GM18498 (cell line): ENCODE data around the gene ADORA2B.
"Not testable (repeated sequence)": the region's sequence is repeated elsewhere in the genome, so short reads cannot be mapped to it uniquely, and the experiment has no call there.

Source experiments
- ATAC-seq: cut with Tn5 transposase; IDR thresholded peaks from one replicate; pipeline ENCODE4 v1.9.1; 2021; ENCODE audit warnings: mild to moderate bottlenecking, moderate library complexity; ENCODE audit not compliant: unreplicated experiment

ADORA2B gene

GRCh38 chr17:15921640-15922039 is 23.3 kb upstream of the ADORA2B start:
- ATAC-seq = no peak

DNA sequence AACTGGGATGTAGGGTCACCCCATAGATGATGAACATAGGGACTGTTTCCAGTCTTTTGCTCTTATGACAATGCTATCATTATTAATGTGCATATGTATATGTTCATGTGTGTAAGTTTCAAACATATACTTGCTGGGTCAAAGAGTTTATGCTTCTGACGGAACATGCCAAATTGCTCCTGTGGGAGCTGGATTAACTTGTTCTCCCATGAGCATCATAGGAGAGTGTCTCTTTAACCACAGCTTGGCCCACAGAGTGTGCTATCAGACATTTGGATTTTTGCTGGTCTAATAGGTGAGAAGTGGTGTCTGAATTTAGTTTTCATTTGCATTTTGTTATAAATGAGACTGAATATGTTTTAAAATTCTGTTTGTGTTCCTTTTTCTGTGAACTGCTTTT is 22.3 kb upstream of the ADORA2B start:
- no peak for ATAC-seq

GRCh38 chr17:15926039-15926740 is 18.7 kb upstream of the ADORA2B start:
- ATAC-seq = no peak

DNA sequence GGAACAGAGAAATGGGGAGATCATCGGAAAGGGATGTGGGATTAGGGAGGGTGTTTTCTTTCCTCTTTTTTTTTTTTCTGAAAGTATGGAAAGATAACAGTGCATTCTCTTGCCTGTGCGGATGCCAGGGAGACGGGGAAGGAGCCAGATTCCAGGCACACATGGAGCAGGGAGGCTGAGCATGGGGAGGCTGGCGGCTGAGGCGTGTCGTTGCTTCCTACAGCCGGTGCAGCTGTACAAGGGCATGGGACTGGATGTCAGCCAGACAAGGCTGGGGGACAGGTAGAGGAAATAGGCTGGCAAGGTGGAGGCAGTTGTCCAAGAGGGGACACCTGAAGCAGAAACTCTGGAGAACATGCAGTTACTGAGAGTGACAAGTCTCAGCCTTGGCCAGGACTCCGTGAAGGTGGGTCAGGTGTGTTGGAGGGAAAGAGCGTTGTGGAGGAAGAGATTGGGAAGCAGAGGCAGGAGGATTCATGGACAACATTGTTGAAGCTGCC is 16.6 kb upstream of the ADORA2B start:
- no peak for ATAC-seq

GRCh38 chr17:15929941-15930340 is 15.0 kb upstream of the ADORA2B start:
- ATAC-seq = no peak

GRCh38 chr17:15930426-15930825 is 14.5 kb upstream of the ADORA2B start:
- no peak for ATAC-seq

- no peak for ATAC-seq
Observed at GRCh38 chr17:15931394-15931793, 13.5 kb upstream of the ADORA2B start.

DNA sequence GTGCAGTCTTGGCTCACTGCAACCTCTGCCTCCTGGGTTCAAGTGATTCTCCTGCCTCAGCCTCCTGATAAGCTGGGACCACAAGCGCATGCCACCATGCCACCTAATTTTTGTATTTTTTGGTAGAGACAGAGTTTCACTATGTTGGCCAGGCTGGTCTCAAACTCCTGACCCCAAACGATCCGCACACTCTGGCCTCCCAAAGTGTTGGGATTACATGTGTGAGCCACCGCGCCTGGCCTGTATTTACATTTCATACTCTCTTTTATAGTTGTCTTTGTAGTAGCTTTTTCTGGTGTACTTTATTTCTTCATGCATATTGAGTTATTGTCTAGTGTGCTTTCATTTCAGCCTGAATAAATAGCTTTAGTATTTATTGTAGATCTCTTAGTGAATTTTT is 10.1 kb upstream of the ADORA2B start:
- no peak for ATAC-seq

- no peak for ATAC-seq
Observed at GRCh38 chr17:15935891-15936290, 9.0 kb upstream of the ADORA2B start.

DNA sequence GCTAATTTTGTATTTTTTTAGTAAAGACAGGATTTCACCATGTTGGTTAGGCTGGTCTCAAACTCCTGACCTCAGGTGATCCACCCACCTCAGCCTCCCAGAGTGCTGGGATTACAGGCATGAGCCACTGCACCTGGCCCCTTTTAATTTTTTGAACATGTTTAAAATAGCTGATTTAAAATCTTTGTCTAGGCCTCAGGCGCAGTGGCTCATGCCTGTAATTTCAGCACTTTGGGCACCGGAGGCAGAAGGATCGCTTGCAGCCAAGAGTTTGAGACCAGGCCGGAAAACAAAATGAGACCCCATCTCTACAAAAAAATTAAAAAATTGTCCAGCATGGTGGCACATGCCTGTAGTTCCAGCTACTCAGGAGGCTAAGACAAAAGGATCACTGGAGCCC is 8.4 kb upstream of the ADORA2B start:
- ATAC-seq = not testable (repeated sequence)

DNA sequence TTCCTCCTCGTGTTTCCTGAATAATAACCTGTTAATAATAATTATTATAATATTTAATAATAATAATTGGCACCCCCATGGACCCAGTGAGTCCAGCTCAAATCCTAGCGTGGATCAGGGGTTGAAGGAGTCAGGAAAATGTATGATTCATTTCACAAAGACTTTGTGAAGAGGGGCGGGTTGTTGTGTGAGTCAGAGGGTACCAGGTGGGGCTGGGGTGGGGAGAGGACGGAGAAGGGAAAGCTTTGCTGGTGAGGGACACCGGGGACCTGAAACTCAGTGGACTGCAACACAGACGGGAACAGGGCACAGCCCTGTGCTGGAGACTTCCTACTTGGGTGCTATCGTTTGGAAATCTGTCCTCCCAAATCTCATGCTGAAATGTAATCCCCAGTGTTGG is 3.1 kb upstream of the ADORA2B start:
- ATAC-seq = no peak

DNA sequence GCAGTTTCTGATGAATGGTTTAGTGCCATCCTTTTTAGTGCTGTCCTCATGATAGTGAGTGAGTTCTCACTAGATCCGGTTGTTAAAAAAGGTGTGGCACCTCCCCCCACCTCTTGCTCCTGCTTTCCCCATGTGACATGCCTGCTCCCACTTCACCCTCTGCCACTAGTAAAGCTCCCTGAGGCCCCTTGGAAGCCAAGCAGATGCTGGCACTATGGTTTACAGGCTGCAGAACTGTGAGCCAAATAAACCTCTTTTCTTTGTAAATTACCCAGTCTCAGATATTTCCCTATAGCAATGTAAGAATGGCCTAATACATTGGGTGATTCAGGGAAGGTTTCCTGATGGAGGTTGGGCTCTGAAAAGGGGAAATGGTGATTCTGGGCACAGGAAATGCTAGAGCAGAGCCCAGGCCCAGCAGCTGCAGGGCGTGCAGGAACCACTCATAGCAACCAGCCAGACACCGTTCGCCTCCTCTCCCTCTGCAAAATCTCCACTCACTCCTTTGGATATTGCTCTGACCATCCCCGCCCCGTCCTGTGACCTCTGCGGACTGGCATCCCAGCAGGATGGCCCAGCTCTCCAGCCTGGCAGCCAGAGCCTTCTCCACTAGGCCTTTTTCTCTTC is 2.6 kb upstream of the ADORA2B start:
- ATAC-seq = no peak

- ATAC-seq = no peak
Observed at GRCh38 chr17:15943971-15944758, 765 bp upstream of the ADORA2B start.

- no peak for ATAC-seq
Observed at GRCh38 chr17:15945527-15946191, 729 bp downstream of the ADORA2B start.

DNA sequence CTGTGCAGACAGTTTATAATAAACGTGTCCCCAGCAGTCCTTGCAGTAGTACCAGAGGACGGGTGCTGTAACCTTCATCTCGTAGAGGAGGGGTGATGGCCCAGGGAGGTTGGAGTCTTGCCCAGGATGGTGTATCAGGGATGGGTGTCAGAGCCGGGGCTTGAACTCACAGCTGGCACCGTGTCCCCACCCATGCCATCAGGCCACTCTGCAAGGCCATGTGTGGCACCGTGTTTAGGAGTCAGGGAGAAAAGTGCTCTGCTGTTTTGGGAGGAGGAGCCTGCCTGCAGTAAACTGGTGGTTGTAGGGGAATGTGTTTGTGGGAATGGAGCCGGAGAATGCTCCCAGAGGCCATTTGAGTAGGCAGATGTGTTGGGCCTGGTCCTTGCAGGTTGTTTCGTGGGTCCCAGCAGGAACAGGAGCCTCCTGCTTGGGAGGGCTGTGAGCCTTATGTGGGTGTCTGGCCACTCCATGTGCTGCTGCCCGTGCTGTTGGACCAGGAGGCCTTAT is 1.7 kb downstream of the ADORA2B start:
- no peak for ATAC-seq

DNA sequence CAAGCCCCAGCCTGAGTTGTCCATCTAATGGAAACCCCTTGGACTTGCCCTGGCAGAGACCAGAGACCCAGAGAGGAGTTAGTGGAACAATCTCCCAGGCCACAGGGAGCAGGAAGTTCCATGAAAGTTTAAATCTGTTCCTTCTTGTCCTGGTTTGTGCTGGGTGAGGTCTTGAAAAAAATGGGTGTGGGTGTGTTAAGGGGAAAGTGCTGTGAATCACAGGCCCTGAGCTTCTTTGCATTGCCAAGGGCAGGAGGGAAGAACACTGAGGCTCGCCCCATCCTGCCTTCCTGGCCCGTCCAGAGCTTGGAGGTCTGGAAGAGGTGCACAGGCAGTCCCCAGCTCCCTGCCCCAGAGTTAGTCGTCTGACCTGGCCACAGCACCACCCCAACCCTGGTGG is 2.3 kb downstream of the ADORA2B start:
- no peak for ATAC-seq

DNA sequence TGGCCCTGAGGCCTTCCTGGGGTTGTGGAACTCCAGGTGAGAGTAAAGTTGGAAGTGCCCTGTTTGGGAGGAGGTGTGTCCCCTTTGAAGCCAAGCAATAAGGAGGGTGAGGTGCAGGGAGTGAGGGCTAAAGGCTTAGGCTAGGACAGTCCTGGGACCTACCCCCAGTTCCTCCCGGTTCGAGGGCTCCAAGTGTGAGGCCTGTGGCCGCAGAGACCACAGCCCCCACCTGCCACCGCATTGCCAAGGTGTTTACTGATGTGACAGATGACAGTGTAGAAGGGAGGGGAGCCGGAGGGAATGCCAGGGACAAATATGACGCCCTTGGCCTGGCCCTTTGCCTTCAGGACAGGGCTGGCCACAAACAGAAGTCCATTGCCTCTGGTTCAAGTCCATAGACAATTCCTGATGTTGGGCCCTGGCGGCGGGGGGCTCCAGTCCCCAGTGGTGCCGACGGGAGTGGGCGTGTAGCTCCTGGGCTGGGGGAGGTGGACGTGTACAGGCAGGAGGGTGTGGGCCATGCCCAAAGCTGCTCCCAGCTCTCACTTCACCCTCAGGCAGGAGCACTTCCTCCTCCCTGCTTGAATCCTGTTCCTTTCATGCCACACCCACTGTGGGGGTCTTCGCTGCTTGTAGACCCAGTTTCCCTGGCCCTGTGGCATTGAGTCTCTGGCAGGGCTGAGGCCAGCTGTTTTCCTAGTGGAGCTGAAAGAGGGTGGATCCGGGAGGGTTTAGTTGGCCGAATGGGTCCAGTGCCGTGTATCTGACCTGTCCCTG is 3.2 kb downstream of the ADORA2B start:
- no peak for ATAC-seq

GRCh38 chr17:15951368-15952047 is 6.6 kb downstream of the ADORA2B start:
- no peak for ATAC-seq

- no peak for ATAC-seq
Observed at GRCh38 chr17:15952048-15952532, 7.2 kb downstream of the ADORA2B start.
